LHCN-M2 (cell line): ENCODE results near the gene PSKH1. TPM values are rescaled to one million over a fixed set of nuclear protein-coding genes. Genes with fewer than 3 reads are reported as not detected.
"Not testable (repeated sequence)": the region's sequence is repeated elsewhere in the genome, so short reads cannot be mapped to it uniquely, and the experiment has no call there.

Experiments
- DNase-seq: peaks from one replicate; pipeline ENCODE4 v3.0.0-alpha.2; 2012; ENCODE audit warnings: low read depth
- total RNA-seq: library from RNA; depleted of rRNA; stranded (reverse); fragments of >200 nt; gene quantifications from 2 replicates; pipeline ENCODE4 v1.2.3, GENCODE V29; 2014

The PSKH1 gene
- total RNA-seq, 1 experiment from 2014 or later = 10.3 TPM

- DNase-seq = no peak
These were observed 7.1 kb upstream of the PSKH1 start for GRCh38 chr16:67885976-67886375.

- DNase-seq = no peak
These were observed 6.7 kb upstream of the PSKH1 start for GRCh38 chr16:67886387-67886786.

GRCh38 chr16:67888331-67888730 is 4.7 kb upstream of the PSKH1 start:
- DNase-seq = no peak

GRCh38 chr16:67892375-67892774 is 679 bp upstream of the PSKH1 start:
- no peak for DNase-seq

GRCh38 chr16:67893743-67894399 is 817 bp downstream of the PSKH1 start:
- no peak for DNase-seq

GRCh38 chr16:67897231-67897630 is 4.2 kb downstream of the PSKH1 start:
- no peak for DNase-seq

GRCh38 chr16:67901734-67902133 is 8.7 kb downstream of the PSKH1 start:
- DNase-seq = no peak

- peak; percentile 74 for DNase-seq
These were observed 9.8 kb downstream of the PSKH1 start for GRCh38 chr16:67902831-67903230.

GRCh38 chr16:67907397-67908180 is 14.5 kb downstream of the PSKH1 start:
- no peak for DNase-seq

- DNase-seq = no peak
These were observed 16.1 kb downstream of the PSKH1 start for GRCh38 chr16:67909056-67909742.

GRCh38 chr16:67910158-67910557 is 17.1 kb downstream of the PSKH1 start:
- DNase-seq = peak; percentile 91

GRCh38 chr16:67914758-67915495 is 21.9 kb downstream of the PSKH1 start:
- no peak for DNase-seq

GRCh38 chr16:67915496-67915769 is 22.4 kb downstream of the PSKH1 start:
- not testable (repeated sequence) for DNase-seq

- DNase-seq = no peak
These were observed 23.0 kb downstream of the PSKH1 start for GRCh38 chr16:67915831-67916723.

GRCh38 chr16:67917140-67917851 is 24.2 kb downstream of the PSKH1 start:
- peak; percentile 43 for DNase-seq

- DNase-seq = peak; percentile 87
These were observed 24.8 kb downstream of the PSKH1 start for GRCh38 chr16:67917852-67918236.

- DNase-seq = no peak
These were observed 26.7 kb downstream of the PSKH1 start for GRCh38 chr16:67919622-67920221.

- no peak for DNase-seq
These were observed 29.2 kb downstream of the PSKH1 start for GRCh38 chr16:67922221-67922620.

- DNase-seq = no peak
These were observed 29.7 kb downstream of the PSKH1 start for GRCh38 chr16:67922740-67923139.
